ENCODE measurements around the gene C3orf70.

Gene C3orf70

DNA sequence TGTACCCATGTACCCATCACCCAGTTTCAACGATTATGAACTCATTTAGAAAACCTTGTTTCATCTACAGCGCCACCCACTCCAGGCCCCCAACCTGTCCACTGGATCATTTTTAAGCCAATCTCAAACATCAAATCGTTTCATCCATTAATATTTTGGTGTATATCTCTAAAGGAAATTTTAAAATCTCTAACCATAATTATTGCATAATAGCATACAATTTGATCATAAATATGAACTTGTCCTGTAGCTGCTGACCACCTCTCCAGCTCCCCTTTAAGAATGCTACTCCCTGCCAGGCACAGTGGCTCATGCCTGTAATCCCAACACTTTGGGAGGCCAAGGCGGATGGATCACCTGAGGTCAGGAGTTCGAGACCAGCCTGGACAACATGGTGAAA, 2.8 kb upstream of the C3orf70 start:
- H3K9me3 ChIP-seq (ENCODE audit: severe bottlenecking), result no peaks in the 10 kb centered on the region
- no peak for DNase-seq
- H3K36me3 ChIP-seq, result no peaks in the 10 kb centered on the region
- H3K27ac ChIP-seq, result no peak overlapping the region
- TF ChIP-seq, protein P1, sequence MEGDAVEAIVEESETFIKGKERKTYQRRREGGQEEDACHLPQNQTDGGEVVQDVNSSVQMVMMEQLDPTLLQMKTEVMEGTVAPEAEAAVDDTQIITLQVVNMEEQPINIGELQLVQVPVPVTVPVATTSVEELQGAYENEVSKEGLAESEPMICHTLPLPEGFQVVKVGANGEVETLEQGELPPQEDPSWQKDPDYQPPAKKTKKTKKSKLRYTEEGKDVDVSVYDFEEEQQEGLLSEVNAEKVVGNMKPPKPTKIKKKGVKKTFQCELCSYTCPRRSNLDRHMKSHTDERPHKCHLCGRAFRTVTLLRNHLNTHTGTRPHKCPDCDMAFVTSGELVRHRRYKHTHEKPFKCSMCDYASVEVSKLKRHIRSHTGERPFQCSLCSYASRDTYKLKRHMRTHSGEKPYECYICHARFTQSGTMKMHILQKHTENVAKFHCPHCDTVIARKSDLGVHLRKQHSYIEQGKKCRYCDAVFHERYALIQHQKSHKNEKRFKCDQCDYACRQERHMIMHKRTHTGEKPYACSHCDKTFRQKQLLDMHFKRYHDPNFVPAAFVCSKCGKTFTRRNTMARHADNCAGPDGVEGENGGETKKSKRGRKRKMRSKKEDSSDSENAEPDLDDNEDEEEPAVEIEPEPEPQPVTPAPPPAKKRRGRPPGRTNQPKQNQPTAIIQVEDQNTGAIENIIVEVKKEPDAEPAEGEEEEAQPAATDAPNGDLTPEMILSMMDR (IDR thresholded peaks at IDR 0.05; ENCODE audit: low read depth, low read length), result no peak
- H3K4me3 ChIP-seq (ENCODE audit: low read depth, low read length), result no peak overlapping the region
- no peaks in the 10 kb centered on the region for H3K27me3 ChIP-seq (ENCODE audit: insufficient read depth, low read depth, severe bottlenecking)

DNA sequence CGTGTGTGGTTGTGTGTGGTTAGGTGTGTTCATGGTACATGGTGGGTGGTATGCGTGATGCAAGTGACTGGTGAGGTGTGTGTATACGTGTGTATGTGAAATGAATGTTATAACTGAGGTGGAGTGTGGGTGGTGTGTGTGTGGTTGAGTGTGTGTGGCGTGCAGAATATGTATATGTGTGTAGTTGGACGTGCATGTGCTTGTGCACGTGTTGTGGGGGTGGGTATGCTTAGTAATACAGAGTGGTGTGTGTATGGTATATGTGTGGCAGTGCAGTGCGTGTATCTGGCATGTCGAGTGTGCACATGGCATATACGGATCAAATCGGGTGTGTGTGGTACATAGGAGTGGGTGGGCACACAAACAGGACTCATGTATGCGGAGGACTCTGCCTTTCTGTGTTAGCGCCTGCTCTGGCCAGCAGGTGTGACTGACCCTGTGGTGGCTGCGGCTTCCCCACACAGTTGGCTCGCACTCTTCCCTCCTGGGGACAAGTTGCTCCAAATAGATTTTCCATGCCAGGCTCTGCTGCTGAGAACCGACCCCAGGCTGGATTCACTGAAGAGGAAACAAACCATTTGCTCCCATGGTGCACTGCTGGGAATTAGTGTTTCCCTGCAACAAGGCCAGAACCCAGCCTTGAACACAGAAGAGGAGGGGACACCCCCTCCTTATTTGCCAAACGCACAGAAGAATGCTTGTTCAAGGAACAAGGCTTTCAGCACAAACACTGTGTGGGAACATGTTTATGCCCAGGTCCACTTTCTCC, 1.2 kb upstream of the C3orf70 start:
- no peak overlapping the region for H3K27ac ChIP-seq
- no peak for DNase-seq

DNA sequence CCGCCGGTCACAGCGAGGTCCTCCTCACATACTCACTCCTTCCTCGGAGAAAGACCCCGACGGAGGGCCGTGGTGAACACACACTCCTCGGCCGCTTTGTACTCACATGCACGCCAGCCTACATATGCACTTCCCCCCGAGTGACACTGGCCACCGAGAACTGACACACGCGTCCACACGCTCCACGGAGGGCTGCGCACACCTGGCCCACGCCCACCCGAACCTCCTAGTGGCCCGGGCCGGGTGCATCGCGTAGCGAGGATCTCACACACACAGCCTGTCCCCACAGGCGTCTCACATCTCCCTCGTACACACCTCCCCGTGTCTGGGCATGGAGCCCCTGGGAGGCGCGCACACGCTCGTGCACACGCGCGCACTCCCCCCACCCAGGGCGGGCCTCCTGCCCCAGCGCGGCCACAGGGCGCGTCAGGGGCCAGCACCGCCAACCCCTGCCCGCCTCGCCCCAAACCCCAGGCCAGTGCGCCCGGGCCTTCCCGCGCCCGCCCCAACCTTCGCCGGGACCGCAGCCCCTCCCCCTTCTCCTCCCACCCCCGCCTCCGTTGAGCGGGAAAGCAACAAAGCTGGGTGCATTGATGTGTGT, 411 bp upstream of the C3orf70 start:
- H3K27me3 ChIP-seq (ENCODE audit: insufficient read depth, low read depth, severe bottlenecking), result no peaks in the 10 kb centered on the region
- H3K36me3 ChIP-seq, result no peaks in the 10 kb centered on the region
- no peak for DNase-seq
- TF ChIP-seq, protein P1 (IDR thresholded peaks at IDR 0.05; ENCODE audit: low read depth, low read length), result no peak
- no peak overlapping the region for H3K27ac ChIP-seq
- no peaks in the 10 kb centered on the region for H3K9me3 ChIP-seq (ENCODE audit: severe bottlenecking)
- H3K4me3 ChIP-seq (ENCODE audit: low read depth, low read length), result peak overlapping the region; percentile 36

More for the DNA sequence above, 1.2 kb upstream of the C3orf70 start:
- no peaks in the 10 kb centered on the region for H3K36me3 ChIP-seq
- TF ChIP-seq, protein P1 (IDR thresholded peaks at IDR 0.05; ENCODE audit: low read depth, low read length), result peak; percentile 11; the same call in 1 of the 2 replicates
- no peaks in the 10 kb centered on the region for H3K27me3 ChIP-seq (ENCODE audit: insufficient read depth, low read depth, severe bottlenecking)
- no peaks in the 10 kb centered on the region for H3K9me3 ChIP-seq (ENCODE audit: severe bottlenecking)
- no peak overlapping the region for H3K4me3 ChIP-seq (ENCODE audit: low read depth, low read length)

DNA sequence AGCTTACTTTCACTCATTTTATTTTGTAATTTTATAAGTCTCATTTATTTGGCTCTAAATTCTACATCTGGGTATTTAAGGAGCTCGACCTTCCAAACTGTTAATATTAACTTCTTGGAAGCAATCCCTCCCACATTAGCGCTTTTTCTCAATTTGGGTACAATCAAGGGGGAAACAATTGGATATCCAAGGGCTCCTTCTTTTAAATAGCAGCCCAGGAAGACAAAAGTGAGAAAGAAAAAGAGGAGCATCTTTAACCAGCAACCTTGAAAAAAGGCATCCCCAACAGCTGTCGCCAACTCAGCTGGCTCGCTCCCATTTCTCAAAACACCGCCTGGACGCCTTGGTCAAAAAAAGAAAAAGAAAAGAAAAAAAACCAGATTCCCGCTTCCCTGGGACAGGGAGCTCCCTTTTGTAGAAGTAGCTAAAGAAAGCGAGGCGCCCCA, 873 bp downstream of the C3orf70 start:
- Histone ChIP-seq H3K9me3 (ENCODE audit: severe bottlenecking) (no peaks in the 10 kb centered on the region), H3K36me3 (no peaks in the 10 kb centered on the region), H3K27ac (peak overlapping the region; percentile 75), H3K4me3 (ENCODE audit: low read depth, low read length) (peak overlapping the region; percentile 85), H3K27me3 (ENCODE audit: insufficient read depth, low read depth, severe bottlenecking) (no peaks in the 10 kb centered on the region)
- TF ChIP-seq, protein P1 (IDR thresholded peaks at IDR 0.05; ENCODE audit: low read depth, low read length), result no peak
- no peak for DNase-seq

DNA sequence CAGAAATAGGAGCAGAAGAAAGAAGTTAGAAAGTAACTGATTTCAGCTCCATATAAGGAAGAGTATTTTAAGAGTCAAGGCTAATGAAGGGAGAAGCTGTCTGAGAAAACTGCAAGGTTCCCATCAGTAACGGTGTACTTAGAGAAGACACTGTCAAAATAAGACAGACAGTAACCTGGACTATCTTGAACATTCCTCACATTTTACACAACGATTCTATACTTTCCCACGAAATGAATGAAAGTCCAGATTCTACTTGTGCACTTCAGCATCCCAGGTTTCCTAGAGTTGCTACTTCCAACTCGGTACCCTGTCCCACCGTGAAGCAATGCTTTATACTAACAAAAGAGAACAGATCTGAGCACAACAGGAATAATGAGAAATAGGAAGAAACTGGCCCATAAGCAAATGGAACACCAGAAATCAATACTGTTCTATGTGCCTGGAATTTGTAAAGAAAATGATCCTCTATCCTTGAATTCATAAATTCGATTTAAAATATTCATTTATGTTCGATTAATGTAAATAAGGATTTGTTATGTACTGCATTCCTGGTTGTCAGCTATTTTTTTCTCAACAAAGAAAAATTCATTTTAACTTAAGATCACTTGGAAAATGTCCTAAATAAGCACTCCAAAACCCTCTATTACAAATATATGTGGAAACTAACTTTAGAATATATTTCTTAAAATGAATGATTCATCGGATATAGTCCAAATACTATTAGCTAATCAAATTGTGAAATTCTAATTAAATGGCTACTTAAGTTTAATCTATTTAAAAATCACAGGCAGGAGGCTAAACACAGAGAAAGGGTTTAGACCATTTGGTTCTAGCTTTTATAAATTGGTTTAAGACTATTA, 1.5 kb downstream of the C3orf70 start:
- no peak for DNase-seq
- Histone ChIP-seq H3K36me3 (no peaks in the 10 kb centered on the region), H3K4me3 (ENCODE audit: low read depth, low read length) (peak overlapping the region; percentile 85), H3K27ac (no peak overlapping the region), H3K9me3 (ENCODE audit: severe bottlenecking) (no peaks in the 10 kb centered on the region), H3K27me3 (ENCODE audit: insufficient read depth, low read depth, severe bottlenecking) (no peaks in the 10 kb centered on the region)
- TF ChIP-seq, protein P1 (IDR thresholded peaks at IDR 0.05; ENCODE audit: low read depth, low read length), result no peak

Measured in WERI-Rb-1 (cell line).